H1 (cell line): ENCODE data around the gene ENDOU. TPM values are rescaled to one million over a fixed set of nuclear protein-coding genes. Genes with fewer than 3 reads are reported as not detected.

Experiments used
- CTCF ChIA-PET: fragments of 300-600 bp; sonication (Branson Sonifier 250); formaldehyde crosslinking; loops from one replicate; lab custom pipeline; 2021; ENCODE audit not compliant: partially characterized antibody; lab: Charles Lee
- POLR2A ChIA-PET: fragments of 300-600 bp; sonication (Branson Sonifier 250); formaldehyde crosslinking; loops from one replicate; lab custom pipeline; 2021; ENCODE audit warnings: inconsistent platforms; ENCODE audit not compliant: partially characterized antibody; lab: Charles Lee
- DNase-seq, 2 experiments: peaks; one replicate each; pipeline versions ENCODE4 v3.0.0 to v3.0.0-alpha.2; 2010 to 2022; ENCODE audit warnings: low spot score in 2 of 2, low read depth in 1 of 2, mixed read lengths in 1 of 2
- FAIRE-seq: peaks from 2 replicates; lab custom pipeline; 2011; peaks lifted over from hg19 to GRCh38; lab: Jason Lieb, UNC
- H2AFZ ChIP-seq: 2 replicates; pipeline ENCODE4 v1.8.1; 2012; ENCODE audit warnings: low read length, inconsistent platforms
- H2AK5ac ChIP-seq: 2 replicates; pipeline ENCODE4 v1.6.1; 2013; ENCODE audit warnings: low read depth, low read length
- H2BK120ac ChIP-seq: replicated peaks from 2 replicates; pipeline ENCODE3; 2013; ENCODE audit warnings: low read depth, low read length, inconsistent platforms
- H2BK12ac ChIP-seq: 2 replicates; pipeline ENCODE4 v1.6.1; 2013; ENCODE audit warnings: low read depth, low read length
- H2BK15ac ChIP-seq: 2 replicates; pipeline ENCODE4 v1.6.1; 2013; ENCODE audit warnings: low read length
- H2BK20ac ChIP-seq: 2 replicates; pipeline ENCODE4 v1.6.1; 2013; ENCODE audit warnings: low read length
- H2BK5ac ChIP-seq: 2 replicates; pipeline ENCODE4 v1.6.1; 2013; ENCODE audit warnings: low read depth, low read length
- H3K14ac ChIP-seq: 2 replicates; pipeline ENCODE4 v1.6.1; 2013; ENCODE audit warnings: inconsistent platforms; ENCODE audit not compliant: insufficient read length
- H3K18ac ChIP-seq: 2 replicates; pipeline ENCODE4 v1.6.1; 2013; ENCODE audit warnings: low read length; ENCODE audit errors: extremely low read depth
- H3K23ac ChIP-seq: 2 replicates; pipeline ENCODE4 v1.6.1; 2013; ENCODE audit warnings: inconsistent platforms; ENCODE audit not compliant: insufficient read length
- H3K23me2 ChIP-seq: 2 replicates; pipeline ENCODE4 v1.6.1; 2013; ENCODE audit warnings: low read depth, low read length
- H3K27ac ChIP-seq: 2 replicates; pipeline ENCODE4 v1.6.1; 2011; ENCODE audit warnings: low read depth, low read length, inconsistent platforms
- H3K27me3 ChIP-seq, 4 experiments: replicated peaks in 1 of 4; 1 replicate in 1 of 4; 2 replicates in 3 of 4; pipeline versions ENCODE4 v1.6.1 to v1.8.1; 2011 to 2013; ENCODE audit warnings: low read length in 3 of 4, mild to moderate bottlenecking in 3 of 4, inconsistent platforms in 2 of 4, mixed read lengths in 2 of 4, moderate library complexity in 1 of 4; ENCODE audit not compliant: control insufficient read depth in 3 of 4, insufficient read depth in 3 of 4; ENCODE audit errors: extremely low read depth in 1 of 4
- H3K36me3 ChIP-seq, 4 experiments: 2 replicates each; pipeline versions ENCODE4 v1.6.1 to v1.8.1; 2011 to 2013; ENCODE audit warnings: mild to moderate bottlenecking in 4 of 4, low read length in 3 of 4, moderate library complexity in 2 of 4, control low read depth in 1 of 4, inconsistent platforms in 1 of 4; ENCODE audit not compliant: insufficient read depth in 4 of 4, control insufficient read depth in 2 of 4
- H3K4ac ChIP-seq: replicated peaks from 2 replicates; pipeline ENCODE3; 2013; ENCODE audit warnings: low read length, low read depth, mixed read lengths, inconsistent platforms; ENCODE audit not compliant: insufficient read length
- H3K4me1 ChIP-seq, 4 experiments: replicated peaks in 1 of 4; 1 replicate in 1 of 4; 2 replicates in 3 of 4; pipeline versions ENCODE4 v1.6.1 to v1.8.1; 2011 to 2013; ENCODE audit warnings: low read length in 3 of 4, inconsistent platforms in 2 of 4, mixed read lengths in 1 of 4; ENCODE audit not compliant: insufficient read depth in 4 of 4, control insufficient read depth in 3 of 4
- H3K4me2 ChIP-seq, 2 experiments: 2 replicates each; pipeline versions ENCODE4 v1.6.1 to v1.8.1; 2011 to 2013; ENCODE audit warnings: low read depth in 2 of 2, low read length in 2 of 2, control low read depth in 1 of 2, inconsistent platforms in 1 of 2, mild to moderate bottlenecking in 1 of 2; ENCODE audit not compliant: insufficient read depth in 1 of 2
- H3K4me3 ChIP-seq, 4 experiments: fragments of 200-600, 300-600 bp in 1 of 4; sonication (generic), shearing (Covaris generic), sonication (Bioruptor Twin) in 1 of 4; 2 replicates each; pipeline versions ENCODE4 v1.5.1 to v1.8.1; 2011 to 2016; ENCODE audit warnings: low read length in 4 of 4, low read depth in 3 of 4, control low read depth in 2 of 4, inconsistent platforms in 2 of 4, mild to moderate bottlenecking in 2 of 4, mixed read lengths in 1 of 4, moderate library complexity in 1 of 4; ENCODE audit not compliant: insufficient read depth in 2 of 4; ENCODE audit errors: extremely low read depth in 1 of 4
- H3K56ac ChIP-seq: replicated peaks from 2 replicates; pipeline ENCODE3; 2013; ENCODE audit warnings: low read depth, mild to moderate bottlenecking, mixed read lengths, low read length, inconsistent platforms; ENCODE audit not compliant: insufficient read length
- H3K79me1 ChIP-seq: 2 replicates; pipeline ENCODE4 v1.6.1; 2013; ENCODE audit warnings: low read depth, low read length, control low read depth
- H3K79me2 ChIP-seq, 2 experiments: 2 replicates each; pipeline versions ENCODE4 v1.6.1 to v1.8.1; 2012 to 2013; ENCODE audit warnings: low read length in 2 of 2, mild to moderate bottlenecking in 2 of 2, inconsistent platforms in 1 of 2; ENCODE audit not compliant: insufficient read depth in 2 of 2, control insufficient read depth in 1 of 2
- H3K9ac ChIP-seq, 4 experiments: replicated peaks in 1 of 4; 1 replicate in 1 of 4; 2 replicates in 3 of 4; pipeline versions ENCODE4 v1.6.1 to v1.8.1; 2011 to 2013; ENCODE audit warnings: low read depth in 3 of 4, low read length in 3 of 4, control low read depth in 2 of 4, mild to moderate bottlenecking in 2 of 4, moderate library complexity in 2 of 4, inconsistent platforms in 1 of 4; ENCODE audit errors: extremely low read depth in 1 of 4
- H3K9me3 ChIP-seq, 2 experiments: 2 replicates each; pipeline versions ENCODE4 v1.6.1 to v1.8.1; 2012 to 2013; ENCODE audit warnings: mild to moderate bottlenecking in 2 of 2, moderate library complexity in 2 of 2, control low read depth in 1 of 2, inconsistent platforms in 1 of 2, low read depth in 1 of 2, low read length in 1 of 2, mixed read lengths in 1 of 2; ENCODE audit not compliant: insufficient read depth in 2 of 2
- H4K20me1 ChIP-seq, 2 experiments: replicated peaks in 1 of 2; 2 replicates each; pipeline versions ENCODE3 to v1.8.1; 2011 to 2013; ENCODE audit warnings: inconsistent platforms in 2 of 2, low read length in 2 of 2, mild to moderate bottlenecking in 1 of 2; ENCODE audit not compliant: insufficient read depth in 2 of 2, control insufficient read depth in 1 of 2
- H4K5ac ChIP-seq: 2 replicates; pipeline ENCODE4 v1.6.1; 2013; ENCODE audit warnings: low read length, low read depth, mixed read lengths, inconsistent platforms; ENCODE audit not compliant: insufficient read length
- H4K8ac ChIP-seq: 2 replicates; pipeline ENCODE4 v1.8.0; 2013; ENCODE audit warnings: mild to moderate bottlenecking, moderate library complexity, low read length, inconsistent platforms; ENCODE audit not compliant: insufficient read depth; ENCODE audit errors: extremely low read depth
- H4K91ac ChIP-seq: replicated peaks from 2 replicates; pipeline ENCODE3; 2013; ENCODE audit warnings: low read length, mixed read lengths, inconsistent platforms; ENCODE audit not compliant: insufficient read length
- CBX8 ChIP-seq: fragments of 300-800, 300-1000 bp; sonication (generic); IDR thresholded peaks from 2 replicates; pipeline ENCODE4 v1.7.1; 2016; ENCODE audit warnings: low read depth, low read length, borderline replicate concordance
- CHD2 ChIP-seq: IDR thresholded peaks from 2 replicates; pipeline ENCODE4 v1.6.1; 2012; ENCODE audit warnings: low read length, improper control_type of control experiment
- CTBP2 ChIP-seq: IDR thresholded peaks from 2 replicates; pipeline ENCODE4 v1.7.0; 2011; ENCODE audit warnings: borderline replicate concordance, mild to moderate bottlenecking, moderate library complexity, mixed read lengths, low read length; ENCODE audit not compliant: insufficient read depth, insufficient read length
- E2F6 ChIP-seq: IDR thresholded peaks from 2 replicates; pipeline ENCODE4 v1.6.1; 2012; ENCODE audit warnings: inconsistent platforms
- FOSL1 ChIP-seq: IDR thresholded peaks from 2 replicates; pipeline ENCODE4 v1.6.1; 2011; ENCODE audit warnings: mild to moderate bottlenecking, low read depth, low read length, moderate library complexity; ENCODE audit not compliant: insufficient read depth
- RXRA ChIP-seq: IDR thresholded peaks from 2 replicates; pipeline ENCODE4 v1.6.1; 2011; ENCODE audit warnings: low read depth, mild to moderate bottlenecking, low read length, moderate library complexity; ENCODE audit not compliant: insufficient read depth
- SUZ12 ChIP-seq: fragments of 200-600 bp; sonication (generic); IDR thresholded peaks from 2 replicates; pipeline ENCODE4 v1.6.1; 2012; ENCODE audit warnings: mild to moderate bottlenecking, inconsistent platforms, low read length, moderate library complexity, mixed read lengths
- TEAD4 ChIP-seq: IDR thresholded peaks from 2 replicates; pipeline ENCODE4 v1.6.1; 2012; ENCODE audit warnings: low read depth, low read length, inconsistent platforms, mixed read lengths
- WGBS, 2 experiments: shearing (Covaris generic) in 1 of 2; methylation state at CpG; one replicate each; pipeline versions ENCODE4 v1.1.6 to v1.1.7; 2013 to 2015; ENCODE audit warnings: low lambda C conversion rate in 2 of 2, mixed read lengths in 2 of 2, inconsistent platforms in 1 of 2, low coverage in 1 of 2, missing lambda C conversion rate in 1 of 2; ENCODE audit not compliant: insufficient replicate concordance in 2 of 2, insufficient coverage in 1 of 2, insufficient read length in 1 of 2; ENCODE audit errors: extremely low coverage in 1 of 2, missing lambda C conversion rate in 1 of 2; 5-methylcytosine and 5-hydroxymethylcytosine counted together
- polyA plus RNA-seq, 7 experiments: library from polyadenylated mRNA; depleted of rRNA in 3 of 7; stranded (reverse) in 5 of 7; unstranded in 2 of 7; fragments of >200 nt in 5 of 7; fragments of 200-250 nt in 2 of 7; gene quantifications; 1 replicate in 5 of 7; 2 replicates in 1 of 7; 4 replicates in 1 of 7; pipeline versions ENCODE4 v1.2.1 to v1.2.3, GENCODE V29; 2011 to 2013; ENCODE audit warnings: missing spikeins in 2 of 7, mixed read lengths in 2 of 7
- total RNA-seq: library from RNA; stranded (reverse); fragmentation: NEBNext Ultra II Directional; extraction: Animal tissue kit (Norgen Biotek cat#: 25700); gene quantifications from 2 replicates; pipeline ENCODE4 v1.2.1, GENCODE V29; 2021

The ENDOU gene
- total and polyA plus RNA-seq, 2 of the 8 experiments (the other 6 are each of a cell fraction or from before 2014, with no cell fraction given) = not detected

- Histone ChIP-seq H3K23ac (no peak overlapping the region), H3K23me2 (peaks cover 8% of the 10 kb centered on the region; the same call in 1 of the 2 replicates), H2BK5ac (peak overlapping the region; percentile 37; the same call in 1 of the 2 replicates), H2BK20ac (peak overlapping the region; percentile 2; the same call in 1 of the 2 replicates), H2AFZ (no peak overlapping the region), H2BK15ac (peak overlapping the region; percentile 85; the same call in 1 of the 2 replicates), H3K56ac (no peak overlapping the region), H4K5ac (no peak overlapping the region), H3K27me3 (peaks cover 0 to 2% (median 0%) of the 10 kb centered on the region in 4 experiments; a peak in 2 of 7 replicates), H3K4me1 (peaks cover 14 to 27% (median 16%) of the 10 kb centered on the region in 4 experiments), H3K4me2 (no peak overlapping the region), H3K9me3 (no peaks in the 10 kb centered on the region), H3K79me2 (no peaks in the 10 kb centered on the region), H3K4me3 (no peak overlapping the region), H3K14ac (no peak overlapping the region), H2AK5ac (peak overlapping the region; percentile 26; the same call in 1 of the 2 replicates), H3K27ac (no peak overlapping the region), H3K4ac (no peak overlapping the region), H4K20me1 (no peaks in the 10 kb centered on the region), H4K91ac (no peak overlapping the region), H4K8ac (no peak overlapping the region), H2BK12ac (peak overlapping the region; percentile 78; the same call in 1 of the 2 replicates), H3K9ac (no peak overlapping the region), H3K36me3 (no peaks in the 10 kb centered on the region), H2BK120ac (no peak overlapping the region), H3K79me1 (no peaks in the 10 kb centered on the region), H3K18ac (no peak overlapping the region)
- 89% methylated on average over 3 of the region's 3 CpGs; no CpG with 5 or more reads in 1 of the 2 experiments for WGBS, 2 experiments
- ChIA-PET CTCF (interaction anchor here (0.9 to 64.6 kb wide), 9 partner anchors 8 to 443 kb away, joined by 3 to 2442 read pairs (median 7); partner anchors contain the start of genes ENDOU, SLC48A1 and VDR), POLR2A (interaction anchor here (1.1 to 5.6 kb wide), 8 partner anchors 14 to 64 kb away, joined by 3 to 78 read pairs (median 4); partner anchors contain the start of genes ENDOU and SLC48A1)
- FAIRE-seq (no peak), DNase-seq (no peak)
- TF ChIP-seq CBX8 = no peak
- TF ChIP-seq E2F6 = no peak
- TF ChIP-seq RXRA = no peak
- no peak for TF ChIP-seq CHD2
- TF ChIP-seq TEAD4 = no peak
- TF ChIP-seq SUZ12 = no peak
- TF ChIP-seq CTBP2 = no peak
- TF ChIP-seq FOSL1 = no peak
Observed at GRCh38 chr12:47754881-47755280, 29.6 kb upstream of the ENDOU start.
